GM19351 (cell line): ENCODE data around the gene DIPK2A.

Experiments used
- ATAC-seq: cut with Tn5 transposase; IDR thresholded peaks from one replicate; pipeline ENCODE4 v1.9.1; 2021; ENCODE audit warnings: mild to moderate bottlenecking, moderate library complexity; ENCODE audit not compliant: unreplicated experiment

Gene DIPK2A, protein sequence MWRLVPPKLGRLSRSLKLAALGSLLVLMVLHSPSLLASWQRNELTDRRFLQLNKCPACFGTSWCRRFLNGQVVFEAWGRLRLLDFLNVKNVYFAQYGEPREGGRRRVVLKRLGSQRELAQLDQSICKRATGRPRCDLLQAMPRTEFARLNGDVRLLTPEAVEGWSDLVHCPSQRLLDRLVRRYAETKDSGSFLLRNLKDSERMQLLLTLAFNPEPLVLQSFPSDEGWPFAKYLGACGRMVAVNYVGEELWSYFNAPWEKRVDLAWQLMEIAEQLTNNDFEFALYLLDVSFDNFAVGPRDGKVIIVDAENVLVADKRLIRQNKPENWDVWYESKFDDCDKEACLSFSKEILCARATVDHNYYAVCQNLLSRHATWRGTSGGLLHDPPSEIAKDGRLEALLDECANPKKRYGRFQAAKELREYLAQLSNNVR

DNA sequence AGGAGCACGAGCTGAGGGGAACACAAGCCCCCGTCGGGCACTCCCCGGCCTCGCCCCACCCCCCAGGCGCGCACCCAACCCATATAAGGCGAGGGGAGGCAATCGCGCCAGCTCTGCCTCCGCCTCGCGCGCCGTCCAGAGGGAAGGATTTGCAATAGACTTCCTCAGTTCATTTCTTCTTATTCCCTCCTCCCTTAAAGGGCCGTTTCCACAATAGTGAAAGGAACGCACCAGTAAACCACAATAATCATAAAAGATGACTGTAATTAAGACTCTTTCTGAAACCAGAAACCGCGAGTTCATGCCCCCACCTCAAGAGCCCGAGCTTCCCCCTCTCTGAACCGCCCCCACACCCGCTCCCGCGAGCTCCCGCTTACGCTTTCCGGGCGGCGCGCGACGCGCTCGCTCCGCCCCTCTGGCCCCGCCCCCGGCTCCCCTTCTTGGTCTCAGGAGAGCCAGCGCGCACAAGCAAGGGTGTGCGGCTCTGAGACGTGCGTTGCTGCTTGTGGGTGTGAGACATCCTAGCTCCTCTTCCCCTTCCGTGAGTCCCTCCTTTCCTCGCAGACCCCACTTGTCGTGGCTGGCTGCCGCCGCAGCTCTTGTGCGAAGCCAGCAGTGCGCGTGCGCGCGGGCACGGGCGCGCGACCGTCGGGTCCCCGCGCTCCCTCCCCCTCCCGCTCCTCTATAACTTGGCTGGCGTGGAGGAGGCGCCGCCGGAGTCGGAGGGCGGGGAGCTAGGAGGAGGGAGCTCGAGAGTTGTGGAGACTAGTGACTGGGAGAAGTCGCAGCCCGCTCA is at the start of gene DIPK2A:
DIPK2A (plus strand) TSS at position 465 of the 796 bp plus-strand sequence. CDS start 510 bp downstream, outside the sequence.
- ATAC-seq, result peak; percentile 47

DNA sequence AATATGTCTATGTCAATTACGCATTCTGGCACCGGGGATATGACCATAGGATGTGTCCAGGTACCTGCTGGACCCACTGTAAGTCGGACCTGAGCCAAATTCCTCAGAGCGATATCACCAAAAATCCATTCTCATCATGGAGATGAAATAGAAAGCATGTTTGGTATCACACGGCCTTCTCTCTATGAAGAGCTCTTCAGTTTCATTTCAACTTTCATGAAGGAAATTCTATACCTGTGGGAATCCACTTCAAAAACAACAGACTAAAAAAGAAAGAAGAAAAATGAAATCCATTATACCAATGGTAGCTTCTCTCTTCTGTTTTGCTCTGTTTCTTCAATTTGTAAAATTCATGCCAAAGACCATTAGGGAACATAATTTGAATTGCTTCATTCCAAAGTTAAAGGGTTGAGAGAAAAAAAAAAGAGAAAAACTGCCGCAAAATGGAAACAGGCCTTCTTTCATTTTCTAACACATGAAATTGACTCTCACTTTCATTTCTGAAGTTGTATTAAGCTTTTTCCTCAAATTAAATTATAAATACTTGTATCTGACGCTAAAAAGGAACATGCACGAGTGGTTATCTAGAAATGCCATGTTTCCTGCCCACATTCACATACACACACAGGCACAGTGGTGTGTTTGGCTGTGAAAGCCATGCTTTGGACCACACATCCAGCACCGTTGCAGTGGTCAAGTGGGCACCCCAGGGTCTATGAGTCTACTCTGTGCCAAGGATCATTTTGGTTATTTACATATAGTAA is 46.9 kb upstream of the DIPK2A start:
- peak; percentile 63 for ATAC-seq

DNA sequence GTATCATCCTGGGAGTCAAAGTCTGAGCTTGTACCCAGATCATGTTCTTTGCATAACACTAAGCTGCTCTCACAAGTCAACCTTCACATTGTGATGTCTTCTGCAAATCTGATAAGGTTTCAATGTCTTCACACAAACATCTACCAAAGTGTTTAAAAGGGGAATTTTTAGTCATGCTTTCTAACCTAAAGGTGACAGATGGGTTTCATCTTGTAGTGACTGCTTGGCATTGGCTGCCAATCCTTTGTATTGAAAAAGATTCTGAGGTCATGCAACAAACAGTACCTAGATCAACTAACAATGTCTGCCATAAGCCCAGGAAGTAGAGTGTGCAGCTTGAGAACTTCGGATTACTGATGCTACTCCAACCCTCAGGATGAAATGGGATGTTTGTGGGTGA is 43.6 kb upstream of the DIPK2A start:
- no peak for ATAC-seq

DNA sequence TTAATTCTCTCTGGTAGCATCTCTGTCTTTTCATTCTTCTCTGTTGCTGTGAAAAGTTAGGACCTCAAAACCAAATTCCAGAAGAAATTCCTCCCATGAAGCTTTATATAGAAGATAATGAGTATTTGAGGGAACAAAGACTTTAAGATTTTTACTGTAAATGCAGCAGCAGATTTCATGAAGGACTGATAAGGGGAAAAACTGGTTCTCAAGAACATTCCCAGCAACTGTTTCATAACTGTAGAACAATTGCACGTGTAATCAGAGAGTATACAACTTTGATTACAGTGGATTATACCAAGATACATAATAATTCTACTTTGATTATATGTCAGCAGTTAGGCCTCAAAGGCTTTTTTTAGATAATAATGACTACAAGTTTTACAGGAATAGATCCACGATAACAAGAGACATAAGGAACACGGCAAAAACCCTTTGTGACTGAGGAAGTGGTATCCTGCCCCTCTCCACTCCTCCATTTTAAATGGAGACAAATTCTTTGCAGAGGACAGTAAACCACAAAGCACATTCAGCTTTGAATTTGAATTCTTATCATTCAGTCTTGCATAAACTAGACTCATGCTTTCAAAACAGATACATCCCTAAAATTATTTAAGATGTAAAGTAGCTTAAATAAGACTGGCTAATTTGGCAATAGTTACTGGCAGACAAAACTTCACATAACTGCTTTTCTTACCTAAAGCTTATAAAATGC is 42.9 kb upstream of the DIPK2A start:
- no peak for ATAC-seq

DNA sequence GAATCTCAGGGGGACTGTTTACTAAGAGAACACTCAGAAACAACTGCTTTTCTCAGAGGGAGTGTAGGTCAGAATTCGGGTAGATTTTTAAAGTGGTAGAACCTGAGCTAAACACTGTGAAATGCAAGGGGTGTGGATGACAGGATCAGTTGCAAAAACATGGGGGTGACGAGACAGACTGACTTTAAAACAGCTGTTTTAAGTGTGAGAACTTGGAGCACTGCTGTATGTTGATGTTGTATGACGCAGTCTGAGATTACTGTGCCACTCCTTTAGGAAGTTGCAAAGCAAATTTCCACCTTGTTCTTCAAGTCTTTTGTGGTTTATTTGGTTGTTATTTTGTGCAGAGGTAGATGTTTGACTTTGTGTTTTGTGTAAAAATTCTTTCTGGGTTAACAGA is 36.8 kb upstream of the DIPK2A start:
- ATAC-seq, result no peak

DNA sequence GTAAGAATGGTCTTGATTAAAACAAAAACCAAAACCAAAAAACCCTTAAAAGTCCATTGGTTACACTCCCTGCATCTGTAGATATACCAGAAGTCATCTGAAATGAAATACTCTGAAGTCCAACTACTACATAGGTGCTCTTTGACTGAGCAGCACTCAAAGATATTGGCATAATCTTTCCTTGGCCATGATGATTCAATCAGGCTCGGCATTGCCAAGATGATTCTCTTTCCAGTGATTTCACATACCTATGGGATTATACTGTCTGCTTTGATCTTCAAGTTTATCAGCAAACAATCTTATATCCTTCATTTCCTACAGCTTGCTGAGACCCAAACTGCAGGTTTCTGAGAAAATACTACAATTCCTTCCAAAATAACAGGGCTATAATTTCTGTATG is 35.9 kb upstream of the DIPK2A start:
- ATAC-seq, result no peak

DNA sequence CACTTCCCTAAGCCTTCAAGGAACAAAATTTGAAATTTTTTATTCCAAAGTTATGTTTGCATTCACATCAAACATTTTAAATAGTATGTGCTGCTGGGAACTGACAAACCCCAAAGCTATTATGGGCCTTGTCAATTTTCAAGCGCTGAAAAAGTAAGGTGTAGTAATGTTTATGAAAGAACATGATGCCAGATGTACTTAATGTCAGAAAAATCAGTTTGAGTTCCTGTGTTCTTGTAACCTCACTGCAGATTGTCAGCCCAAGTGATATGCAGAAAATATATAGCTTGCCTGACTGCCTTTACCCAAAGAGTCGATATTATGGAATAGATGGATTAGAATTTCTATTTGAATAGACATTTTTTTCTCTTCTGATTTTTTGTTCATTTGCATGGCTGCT is 20.8 kb upstream of the DIPK2A start:
- no peak for ATAC-seq

DNA sequence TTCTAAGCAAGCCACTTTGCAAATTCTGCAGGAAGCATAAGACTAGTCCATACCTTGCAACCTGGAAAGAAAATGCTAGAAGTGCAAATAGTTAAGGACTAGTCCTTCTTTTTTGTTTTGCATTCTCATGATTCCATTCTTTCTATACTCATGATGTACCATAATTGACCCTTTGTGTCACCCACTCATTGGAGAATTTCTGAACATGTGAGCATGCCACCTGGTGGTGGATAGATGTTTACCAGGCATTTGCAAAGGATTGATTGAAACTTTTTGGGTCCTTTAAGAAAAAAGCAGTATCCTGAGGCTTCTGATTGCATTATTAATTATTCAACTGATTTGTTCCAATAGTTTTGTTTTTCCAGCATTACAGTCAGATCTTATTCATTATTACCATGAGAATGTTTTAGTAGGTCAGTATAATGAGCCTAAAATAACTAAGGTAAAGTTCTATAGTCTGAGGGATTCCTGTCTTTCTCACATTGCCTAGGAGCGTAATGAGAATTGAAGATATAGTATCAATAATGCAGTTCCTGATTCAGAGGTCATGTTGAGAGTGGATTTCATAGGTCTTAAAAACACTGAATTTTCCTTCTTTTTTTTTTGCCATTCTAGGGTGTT is 20.2 kb upstream of the DIPK2A start:
- peak; percentile 83 for ATAC-seq

DNA sequence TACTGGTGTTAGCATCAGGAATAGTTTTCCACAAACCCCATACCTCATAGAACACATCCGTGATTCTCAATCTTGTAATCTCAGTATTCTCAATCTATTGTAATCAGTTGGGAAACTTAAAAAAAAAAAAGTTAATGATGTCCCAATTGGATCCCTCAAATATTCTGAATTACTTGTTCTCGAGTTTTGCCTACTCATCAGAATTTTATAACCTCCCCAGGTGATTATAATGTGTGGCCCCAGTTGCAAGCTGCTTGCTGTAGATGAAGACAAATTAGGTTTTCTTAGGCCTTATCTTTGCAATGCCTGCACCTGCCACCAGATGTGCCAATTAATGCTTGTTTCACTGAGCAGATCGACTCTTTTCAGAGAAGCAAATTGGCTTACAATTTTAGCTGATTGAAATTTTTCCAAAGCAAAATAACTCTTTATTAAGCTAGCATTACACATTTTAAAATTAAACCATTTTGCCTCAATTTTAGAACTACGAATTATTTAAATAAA is 19.0 kb upstream of the DIPK2A start:
- peak; percentile 50 for ATAC-seq

DNA sequence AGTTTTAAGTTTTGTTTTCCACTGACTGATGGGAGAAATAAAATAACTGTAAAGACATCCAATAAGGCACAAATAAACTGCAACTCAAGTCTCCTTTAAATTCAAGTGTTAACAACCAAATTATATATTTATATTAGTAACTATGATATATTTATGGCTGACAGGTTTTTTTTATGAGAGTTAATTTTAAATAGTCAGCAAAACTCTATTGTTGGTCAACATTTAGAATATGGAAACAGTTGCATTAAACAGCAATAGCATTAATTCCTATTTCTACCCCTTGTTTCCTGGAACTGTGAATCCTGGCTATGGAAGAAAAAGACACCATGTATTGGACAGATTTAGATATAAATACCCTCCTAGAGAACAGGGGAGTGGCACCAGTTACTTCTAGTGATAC is 16.5 kb upstream of the DIPK2A start:
- no peak for ATAC-seq

DNA sequence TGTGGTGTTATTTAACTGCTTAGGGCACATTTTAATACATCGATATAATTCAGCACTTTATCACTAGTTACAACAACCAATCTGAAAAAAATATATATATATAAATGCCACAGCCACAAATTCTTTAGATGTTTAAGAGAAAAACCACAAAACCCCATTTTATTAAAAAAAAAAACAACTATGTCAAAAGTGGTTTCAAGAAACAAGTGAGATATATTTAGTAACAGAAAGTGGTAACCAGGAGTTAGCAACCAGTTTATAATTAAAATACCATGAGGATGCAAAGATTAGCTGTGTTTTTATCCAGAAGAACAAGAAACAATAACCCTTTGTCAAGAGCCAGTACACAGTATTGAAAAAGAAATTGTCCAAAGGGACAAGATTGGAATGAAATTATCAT is 14.8 kb upstream of the DIPK2A start:
- no peak for ATAC-seq

DNA sequence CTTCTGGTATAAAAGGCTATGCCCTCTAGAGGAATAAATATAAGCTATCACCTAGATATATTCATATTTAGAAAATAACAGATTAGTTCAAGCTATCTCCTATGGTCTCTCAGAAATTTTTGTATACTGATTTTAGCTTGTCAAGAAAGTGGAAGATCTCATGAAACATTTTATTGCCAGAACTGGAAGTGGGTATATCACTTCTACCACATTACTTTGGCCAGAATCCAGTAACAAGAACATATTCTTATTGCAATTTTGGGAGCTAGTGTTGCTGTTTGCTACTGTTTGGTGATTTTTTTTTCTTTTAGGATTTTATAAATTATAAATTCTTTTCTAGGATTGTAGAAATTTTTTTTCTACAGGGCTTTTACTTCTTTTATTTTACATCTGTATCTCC is 14.2 kb upstream of the DIPK2A start:
- no peak for ATAC-seq

DNA sequence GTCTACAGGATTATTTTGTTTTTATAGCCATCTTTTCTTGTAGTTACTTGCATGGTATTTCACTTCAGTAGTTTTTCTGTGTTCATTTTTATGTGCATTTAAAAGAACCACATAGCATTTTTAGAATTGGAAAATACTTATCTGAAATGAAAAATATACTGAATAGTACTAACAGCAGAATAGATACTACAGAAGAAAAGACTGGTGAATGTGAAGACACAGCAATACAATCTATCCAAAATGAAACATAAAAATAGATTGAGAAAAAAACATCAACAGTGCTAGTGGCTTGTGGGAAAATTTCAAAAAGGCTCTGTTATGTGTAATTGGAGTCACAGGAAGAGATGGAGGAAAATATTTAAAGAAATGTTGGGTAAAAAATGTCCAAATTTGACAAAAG is 12.7 kb upstream of the DIPK2A start:
- no peak for ATAC-seq

DNA sequence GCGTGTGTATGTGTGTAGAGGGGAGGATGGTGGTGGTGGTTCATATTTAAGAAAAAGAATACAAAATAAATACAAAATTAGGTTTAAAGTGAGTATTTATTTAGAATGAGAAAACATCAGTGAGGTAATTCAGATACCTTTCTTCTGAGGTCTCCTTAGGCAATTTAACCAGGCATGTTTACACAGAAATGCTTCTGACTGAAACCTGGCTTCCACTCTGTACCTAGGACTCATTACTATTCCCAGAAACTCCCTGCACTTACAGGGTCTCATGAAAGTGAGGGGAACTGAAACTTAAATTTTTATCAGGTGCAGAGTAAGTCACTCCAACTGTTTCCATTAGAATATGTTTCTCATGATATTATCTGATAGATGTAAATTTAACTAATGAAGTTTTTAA is 10.3 kb upstream of the DIPK2A start:
- ATAC-seq, result no peak

DNA sequence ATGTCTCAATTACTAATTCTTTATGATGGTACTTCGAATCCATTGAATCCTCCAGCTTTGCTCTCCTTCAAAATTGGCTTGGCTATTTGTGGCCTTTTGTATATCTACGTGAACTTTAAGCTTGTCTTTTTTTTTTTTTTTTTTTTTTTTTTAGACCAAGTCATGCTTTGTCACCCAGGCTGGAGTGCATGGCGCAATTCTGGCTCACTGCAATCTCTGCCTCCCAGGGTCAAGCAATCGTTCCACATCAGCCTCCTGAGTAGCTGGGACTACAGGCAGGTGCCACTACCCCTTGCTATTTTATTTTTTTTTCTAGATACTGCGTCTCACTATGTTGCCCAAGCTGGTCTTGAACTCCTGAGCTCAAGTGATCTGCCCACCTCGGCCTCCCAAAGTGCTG is 7.7 kb upstream of the DIPK2A start:
- ATAC-seq, result no peak

DNA sequence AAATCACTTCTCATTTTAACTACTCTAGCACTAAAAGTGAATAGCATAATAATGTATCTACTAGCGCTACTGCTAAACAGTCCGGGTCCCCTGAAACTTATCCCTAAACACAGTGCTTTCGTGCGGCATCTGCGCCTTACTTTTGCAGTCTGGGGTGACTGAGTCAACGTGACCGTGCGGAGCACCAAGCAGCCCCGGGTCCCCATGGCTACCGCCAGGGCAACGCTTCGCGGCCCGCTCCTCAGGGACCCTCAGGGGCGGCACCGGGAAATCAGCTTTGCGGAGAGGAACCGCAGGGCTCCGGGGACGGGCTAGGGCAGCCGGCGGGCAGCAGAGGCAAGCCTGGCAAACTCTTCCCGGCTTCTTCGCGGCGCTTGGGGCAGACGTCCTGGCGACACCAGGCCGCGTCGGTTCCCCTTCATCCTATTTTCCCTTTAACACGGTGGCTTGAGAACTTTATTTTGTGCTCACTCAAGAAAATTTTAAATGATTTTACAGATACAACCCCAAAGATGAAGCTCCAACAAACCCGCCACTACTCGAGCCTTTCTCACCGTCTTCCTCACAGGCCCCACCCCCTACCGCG is 757 bp upstream of the DIPK2A start:
- ATAC-seq, result peak; percentile 29

DNA sequence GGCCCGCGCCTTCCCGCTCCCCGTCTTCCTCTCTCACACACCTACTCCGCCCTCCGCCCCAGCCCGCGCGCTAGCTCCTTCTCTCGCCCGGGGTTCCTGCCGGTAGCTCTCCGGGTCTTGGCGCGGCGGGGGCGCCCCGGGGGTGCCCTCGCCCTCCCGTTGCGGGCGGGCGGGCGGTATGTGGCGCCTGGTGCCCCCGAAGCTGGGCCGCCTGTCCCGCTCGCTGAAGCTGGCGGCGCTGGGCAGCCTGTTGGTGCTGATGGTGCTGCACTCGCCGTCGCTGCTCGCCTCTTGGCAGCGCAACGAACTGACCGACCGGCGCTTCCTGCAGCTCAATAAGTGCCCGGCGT is 507 bp downstream of the DIPK2A start:
- ATAC-seq, result no peak

DNA sequence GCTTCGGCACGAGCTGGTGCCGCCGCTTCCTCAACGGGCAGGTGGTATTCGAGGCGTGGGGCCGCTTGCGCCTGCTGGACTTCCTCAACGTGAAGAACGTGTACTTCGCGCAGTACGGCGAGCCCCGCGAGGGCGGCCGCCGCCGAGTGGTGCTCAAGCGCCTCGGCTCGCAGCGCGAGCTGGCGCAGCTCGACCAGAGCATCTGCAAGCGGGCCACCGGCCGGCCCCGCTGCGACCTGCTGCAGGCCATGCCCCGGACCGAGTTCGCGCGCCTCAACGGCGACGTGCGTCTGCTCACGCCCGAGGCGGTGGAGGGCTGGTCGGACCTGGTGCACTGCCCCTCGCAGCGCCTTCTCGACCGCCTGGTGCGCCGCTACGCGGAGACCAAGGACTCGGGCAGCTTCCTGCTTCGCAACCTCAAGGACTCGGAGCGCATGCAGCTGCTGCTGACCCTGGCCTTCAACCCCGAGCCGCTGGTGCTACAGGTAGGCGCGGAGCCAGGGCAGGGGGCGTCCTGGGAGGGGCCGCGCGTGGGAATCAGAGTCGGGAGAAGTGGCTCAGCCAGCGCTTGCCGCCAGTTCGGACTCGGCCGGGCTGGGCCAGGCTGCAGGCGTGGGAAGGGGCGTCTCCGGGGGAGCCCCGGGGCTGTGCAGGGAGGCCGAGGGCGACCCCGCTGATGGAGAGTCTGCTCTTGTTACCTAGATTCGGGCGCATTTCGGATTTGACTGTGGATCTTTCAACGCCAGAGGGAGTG is 1.1 kb downstream of the DIPK2A start:
- ATAC-seq, result peak; percentile 29
